Measurements from ENCODE around the gene TGFB1. TPM values are rescaled to one million over a fixed set of nuclear protein-coding genes. Genes with fewer than 3 reads are reported as not detected.

Gene TGFB1
- total and polyA plus RNA-seq, 2 of the 13 experiments (the other 11 are each of a cell fraction or from before 2014, with no cell fraction given): 4.1 to 5.4 TPM

DNA sequence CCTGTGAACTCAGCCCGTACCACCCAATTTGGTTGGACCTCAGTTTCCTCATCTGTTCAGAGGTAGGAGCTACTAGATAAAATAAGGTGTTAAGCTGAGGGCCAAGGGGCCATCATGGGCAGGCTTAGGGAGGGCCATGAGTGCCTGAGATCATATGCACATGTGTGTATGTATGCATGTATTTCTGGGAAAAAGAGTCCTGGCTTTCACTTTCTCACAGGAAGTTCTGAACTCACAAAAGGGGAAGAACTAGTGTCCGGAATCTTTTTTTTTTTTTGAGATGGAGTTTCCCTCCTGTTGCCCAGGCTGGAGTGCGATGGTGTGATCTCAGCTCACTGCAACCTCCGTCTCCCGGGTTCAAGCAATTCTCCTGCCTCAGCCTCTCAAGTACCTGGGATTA is 18.9 kb downstream of the TGFB1 start:
- H2AFZ ChIP-seq (ENCODE audit: low read length): no peak overlapping the region
- no peaks in the 10 kb centered on the region for H4K20me1 ChIP-seq (ENCODE audit: insufficient read depth, low read length)
- H3K36me3 ChIP-seq (replicated peaks in 1 of 2; ENCODE audit: control insufficient read depth in 1 of 2, insufficient read depth in 2 of 2, low read length in 2 of 2): peaks cover 9 to 49% of the 10 kb centered on the region in 2 experiments; a peak in 4 of 5 replicates
- no peak overlapping the region for H3K27ac ChIP-seq (ENCODE audit: extremely low read length, insufficient read depth, low read length)
- no peaks in the 10 kb centered on the region for H3K27me3 ChIP-seq (ENCODE audit: control insufficient read depth in 1 of 2, insufficient read depth in 2 of 2, low read length in 2 of 2)
- in situ Hi-C loops (cut with HindIII; ENCODE audit: extremely low pct_ligation_motif_present, low pct_unique_long_range_greater_than_20kb) (no loop called here), intact Hi-C loops (cut with micrococcal nuclease; ENCODE audit: unreplicated experiment) (no loop called here)
- no peak overlapping the region for H3K4me3 ChIP-seq (replicated peaks in 1 of 3; ENCODE audit: insufficient read depth in 1 of 3, low read depth in 2 of 3, low read length in 3 of 3)
- ChIA-PET POLR2A (no interaction called here), CTCF (ENCODE audit: low intra/inter-chr PET ratio, low total read pairs) (no interaction called here)
- FAIRE-seq: no peak
- H3K4me2 ChIP-seq (ENCODE audit: low read depth, low read length): no peak overlapping the region
- no TSS peak for BruUV-seq (replicated peaks)
- ATAC-seq: no peak
- no peaks in the 10 kb centered on the region for H3K9me3 ChIP-seq (ENCODE audit: low read length)
- 97% methylated on average over 5 of the region's 5 CpGs for WGBS (ENCODE audit: low lambda C conversion rate)
- DNase-seq (ENCODE audit: low spot score): no peak
- no peaks in the 10 kb centered on the region for H3K4me1 ChIP-seq (ENCODE audit: insufficient read depth, low read length)
- H3K9ac ChIP-seq (ENCODE audit: insufficient read depth, low read depth, low read length): no peak overlapping the region
- H3K79me2 ChIP-seq (ENCODE audit: insufficient read depth, low read length): no peaks in the 10 kb centered on the region
- TF ChIP-seq ZBTB25 (CRISPR knock-in tag; IDR thresholded peaks at IDR 0.05): no peak
- TF ChIP-seq ZMAT3 (CRISPR knock-in tag; conservative IDR thresholded peaks at IDR 0.05): no peak
- no peak for TF ChIP-seq ZBTB21 (CRISPR knock-in tag; IDR thresholded peaks at IDR 0.05)
- TF ChIP-seq, protein P1, sequence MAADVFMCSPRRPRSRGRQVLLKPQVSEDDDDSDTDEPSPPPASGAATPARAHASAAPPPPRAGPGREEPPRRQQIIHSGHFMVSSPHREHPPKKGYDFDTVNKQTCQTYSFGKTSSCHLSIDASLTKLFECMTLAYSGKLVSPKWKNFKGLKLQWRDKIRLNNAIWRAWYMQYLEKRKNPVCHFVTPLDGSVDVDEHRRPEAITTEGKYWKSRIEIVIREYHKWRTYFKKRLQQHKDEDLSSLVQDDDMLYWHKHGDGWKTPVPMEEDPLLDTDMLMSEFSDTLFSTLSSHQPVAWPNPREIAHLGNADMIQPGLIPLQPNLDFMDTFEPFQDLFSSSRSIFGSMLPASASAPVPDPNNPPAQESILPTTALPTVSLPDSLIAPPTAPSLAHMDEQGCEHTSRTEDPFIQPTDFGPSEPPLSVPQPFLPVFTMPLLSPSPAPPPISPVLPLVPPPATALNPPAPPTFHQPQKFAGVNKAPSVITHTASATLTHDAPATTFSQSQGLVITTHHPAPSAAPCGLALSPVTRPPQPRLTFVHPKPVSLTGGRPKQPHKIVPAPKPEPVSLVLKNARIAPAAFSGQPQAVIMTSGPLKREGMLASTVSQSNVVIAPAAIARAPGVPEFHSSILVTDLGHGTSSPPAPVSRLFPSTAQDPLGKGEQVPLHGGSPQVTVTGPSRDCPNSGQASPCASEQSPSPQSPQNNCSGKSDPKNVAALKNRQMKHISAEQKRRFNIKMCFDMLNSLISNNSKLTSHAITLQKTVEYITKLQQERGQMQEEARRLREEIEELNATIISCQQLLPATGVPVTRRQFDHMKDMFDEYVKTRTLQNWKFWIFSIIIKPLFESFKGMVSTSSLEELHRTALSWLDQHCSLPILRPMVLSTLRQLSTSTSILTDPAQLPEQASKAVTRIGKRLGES (CRISPR knock-in tag; IDR thresholded peaks at IDR 0.05; ENCODE audit: borderline replicate concordance): no peak
- TF ChIP-seq ZKSCAN8 (CRISPR knock-in tag; IDR thresholded peaks at IDR 0.05; ENCODE audit: borderline replicate concordance): no peak
- TF ChIP-seq ZBTB20 (CRISPR knock-in tag; IDR thresholded peaks at IDR 0.05; ENCODE audit: borderline replicate concordance, low read depth): no peak
- TF ChIP-seq ZNF564 (CRISPR knock-in tag; IDR thresholded peaks at IDR 0.05): no peak
- no peak for TF ChIP-seq ZNF136 (CRISPR knock-in tag; IDR thresholded peaks at IDR 0.05; ENCODE audit: low read depth)
- TF ChIP-seq KDM3A (CRISPR knock-in tag; IDR thresholded peaks at IDR 0.05; ENCODE audit: low read depth): no peak
- TF ChIP-seq CSRNP2 (CRISPR knock-in tag; conservative IDR thresholded peaks at IDR 0.05; ENCODE audit: low read depth): no peak
- no peak for TF ChIP-seq ZNF333 (CRISPR knock-in tag; IDR thresholded peaks at IDR 0.05; ENCODE audit: borderline replicate concordance)
- no peak for TF ChIP-seq SOX6 (IDR thresholded peaks at IDR 0.05)
- TF ChIP-seq SOX6 (CRISPR knock-in tag; IDR thresholded peaks at IDR 0.05): no peak
- no peak for TF ChIP-seq ZNF556 (CRISPR knock-in tag; IDR thresholded peaks at IDR 0.05; ENCODE audit: borderline replicate concordance)
- no peak for TF ChIP-seq ATF4 (CRISPR knock-in tag; IDR thresholded peaks at IDR 0.05)
- TF ChIP-seq IRF2 (CRISPR knock-in tag; IDR thresholded peaks at IDR 0.05): no peak
- no peak for TF ChIP-seq ZNF18 (CRISPR knock-in tag; IDR thresholded peaks at IDR 0.05; ENCODE audit: insufficient replicate concordance)
- no peak for TF ChIP-seq ZNF552 (CRISPR knock-in tag; IDR thresholded peaks at IDR 0.05; ENCODE audit: borderline replicate concordance)

Measured in HepG2 (cell line).